ENCODE measurements around the gene NTM.

The NTM gene

DNA sequence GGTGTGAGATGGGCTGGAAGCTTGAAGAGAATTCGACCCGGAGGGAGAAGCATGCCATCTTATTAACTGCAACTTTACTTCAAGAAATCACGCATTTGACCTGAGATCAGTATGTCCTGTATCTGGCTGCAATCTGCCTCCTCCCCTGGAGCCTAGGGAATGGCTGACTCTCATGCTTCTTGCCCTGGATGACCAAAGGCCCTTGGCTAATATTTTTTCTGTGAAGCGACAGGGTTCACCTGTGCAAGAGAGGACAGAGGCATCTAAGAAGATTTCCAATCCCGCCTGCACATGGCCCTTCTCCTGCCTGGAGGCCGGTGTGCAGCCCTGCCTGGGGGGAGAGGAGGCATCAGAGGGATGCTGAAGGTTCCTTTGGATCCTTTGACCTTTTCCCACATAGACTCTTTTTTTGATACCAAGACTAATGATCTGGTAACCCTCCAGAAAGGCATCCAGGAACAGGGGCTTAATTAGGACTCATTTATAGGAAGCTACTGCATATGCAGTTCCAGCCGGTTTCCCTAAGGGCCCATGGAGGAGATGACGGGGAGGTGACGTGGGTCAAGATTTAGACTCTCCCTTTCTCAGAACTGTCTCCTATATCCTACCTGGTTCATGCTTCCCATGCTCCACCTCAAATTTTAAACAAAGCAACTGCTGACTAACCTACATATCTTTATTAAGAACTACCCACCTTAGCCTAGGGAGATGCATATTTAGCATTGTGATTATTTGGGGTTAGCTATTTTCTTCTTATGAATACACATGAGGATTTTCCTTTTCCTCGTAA lies 50.8 kb downstream of the NTM start:
- Histone ChIP-seq H3K79me2 (ENCODE audit: control insufficient read depth, low read length) (no peaks in the 10 kb centered on the region), H4K20me1 (ENCODE audit: control insufficient read depth, insufficient read depth, low read depth, low read length) (no peaks in the 10 kb centered on the region), H3K4me1 (ENCODE audit: control insufficient read depth, low read length) (no peaks in the 10 kb centered on the region), H3K4me2 (ENCODE audit: low read length) (no peak overlapping the region), H3K9me3 (ENCODE audit: control insufficient read depth, insufficient read depth, low read length) (no peaks in the 10 kb centered on the region), H3K4me3 (ENCODE audit: low read length) (no peak overlapping the region), H3K9me2 (replicated peaks; ENCODE audit: control insufficient read depth, low read length) (no peaks in the 10 kb centered on the region), H3F3A (ENCODE audit: control insufficient read depth, insufficient read depth) (no peaks in the 10 kb centered on the region), H3K27ac (ENCODE audit: low read depth, low read length) (no peak overlapping the region), H3K36me3 (ENCODE audit: control insufficient read depth, low read length) (no peaks in the 10 kb centered on the region), H3K27me3 (ENCODE audit: control insufficient read depth, low read length) (no peaks in the 10 kb centered on the region)
- no peak for TF ChIP-seq CTCF (IDR thresholded peaks at IDR 0.05; ENCODE audit: low read depth, low read length, poor library complexity, severe bottlenecking)
- no peak for TF ChIP-seq EZH2phosphoT487 (IDR thresholded peaks at IDR 0.05; ENCODE audit: borderline replicate concordance, low read length)

GRCh38 chr11:131422029-131422428 lies 51.6 kb downstream of the NTM start:
- no peaks in the 10 kb centered on the region for H4K20me1 ChIP-seq (ENCODE audit: control insufficient read depth, insufficient read depth, low read depth, low read length)
- H3F3A ChIP-seq (ENCODE audit: control insufficient read depth, insufficient read depth): no peaks in the 10 kb centered on the region
- no peak for TF ChIP-seq CTCF (IDR thresholded peaks at IDR 0.05; ENCODE audit: low read depth, low read length, poor library complexity, severe bottlenecking)
- H3K36me3 ChIP-seq (ENCODE audit: control insufficient read depth, low read length): no peaks in the 10 kb centered on the region
- no peaks in the 10 kb centered on the region for H3K79me2 ChIP-seq (ENCODE audit: control insufficient read depth, low read length)
- H3K9me3 ChIP-seq (ENCODE audit: control insufficient read depth, insufficient read depth, low read length): no peaks in the 10 kb centered on the region
- no peak overlapping the region for H3K4me3 ChIP-seq (ENCODE audit: low read length)
- H3K4me2 ChIP-seq (ENCODE audit: low read length): no peak overlapping the region
- H3K27me3 ChIP-seq (ENCODE audit: control insufficient read depth, low read length): no peaks in the 10 kb centered on the region
- H3K9me2 ChIP-seq (replicated peaks; ENCODE audit: control insufficient read depth, low read length): no peaks in the 10 kb centered on the region
- no peak overlapping the region for H3K27ac ChIP-seq (ENCODE audit: low read depth, low read length)
- H3K4me1 ChIP-seq (ENCODE audit: control insufficient read depth, low read length): no peaks in the 10 kb centered on the region

GRCh38 chr11:131422496-131422895 lies 52.1 kb downstream of the NTM start:
- no peak overlapping the region for H3K27ac ChIP-seq (ENCODE audit: low read depth, low read length)
- H3K4me2 ChIP-seq (ENCODE audit: low read length): no peak overlapping the region
- no peak overlapping the region for H3K4me3 ChIP-seq (ENCODE audit: low read length)
- no peaks in the 10 kb centered on the region for H3K4me1 ChIP-seq (ENCODE audit: control insufficient read depth, low read length)
- H3K9me2 ChIP-seq (replicated peaks; ENCODE audit: control insufficient read depth, low read length): no peaks in the 10 kb centered on the region
- no peaks in the 10 kb centered on the region for H4K20me1 ChIP-seq (ENCODE audit: control insufficient read depth, insufficient read depth, low read depth, low read length)
- no peaks in the 10 kb centered on the region for H3K79me2 ChIP-seq (ENCODE audit: control insufficient read depth, low read length)
- TF ChIP-seq EZH2phosphoT487 (IDR thresholded peaks at IDR 0.05; ENCODE audit: borderline replicate concordance, low read length) (no peak), CTCF (IDR thresholded peaks at IDR 0.05; ENCODE audit: low read depth, low read length, poor library complexity, severe bottlenecking) (no peak)
- H3K36me3 ChIP-seq (ENCODE audit: control insufficient read depth, low read length): no peaks in the 10 kb centered on the region
- no peaks in the 10 kb centered on the region for H3K9me3 ChIP-seq (ENCODE audit: control insufficient read depth, insufficient read depth, low read length)
- no peaks in the 10 kb centered on the region for H3F3A ChIP-seq (ENCODE audit: control insufficient read depth, insufficient read depth)
- H3K27me3 ChIP-seq (ENCODE audit: control insufficient read depth, low read length): no peaks in the 10 kb centered on the region
